MM.1S (cell line): ENCODE results near the gene KRT9.

ENCODE experiments used
- DNase-seq: peaks from one replicate; pipeline ENCODE4 v3.0.0-alpha.2; 2015
- H2AFZ ChIP-seq: fragments of 300-600 bp; sonication (generic); 2 replicates; pipeline ENCODE4 v1.6.0; 2016; ENCODE audit warnings: antibody characterized with exemption, low read length
- H3F3A ChIP-seq: fragments of 300-600 bp; sonication (generic); 2 replicates; pipeline ENCODE4 v1.6.1; 2016; ENCODE audit warnings: mild to moderate bottlenecking, antibody characterized with exemption, low read length, moderate library complexity, mixed read lengths; ENCODE audit not compliant: insufficient read depth
- H3K27ac ChIP-seq: fragments of 300-600 bp; sonication (generic); 2 replicates; pipeline ENCODE4 v1.5.1; 2016; ENCODE audit warnings: mild to moderate bottlenecking, low read length
- H3K27me3 ChIP-seq: fragments of 300-600 bp; sonication (generic); replicated peaks from 2 replicates; pipeline ENCODE4 v1.6.0; 2016; ENCODE audit warnings: low read length; ENCODE audit not compliant: insufficient read depth
- H3K36me3 ChIP-seq: fragments of 300-600 bp; sonication (generic); replicated peaks from 2 replicates; pipeline ENCODE4 v1.6.1; 2016; ENCODE audit warnings: mild to moderate bottlenecking, low read length, mixed read lengths; ENCODE audit not compliant: insufficient read depth
- H3K4me1 ChIP-seq: fragments of 300-600 bp; sonication (generic); 2 replicates; pipeline ENCODE4 v1.6.1; 2016; ENCODE audit warnings: low read length, mixed read lengths
- H3K4me2 ChIP-seq: fragments of 300-600 bp; sonication (generic); 2 replicates; pipeline ENCODE4 v1.6.0; 2016; ENCODE audit warnings: low read depth, low read length
- H3K4me3 ChIP-seq: fragments of 300-600 bp; sonication (generic); 2 replicates; pipeline ENCODE4 v1.5.1; 2016; ENCODE audit warnings: low read length, mixed read lengths
- H3K79me2 ChIP-seq: fragments of 300-600 bp; sonication (generic); 2 replicates; pipeline ENCODE4 v1.6.1; 2016; ENCODE audit warnings: mixed run types, low read length, mixed read lengths
- H3K9ac ChIP-seq: fragments of 300-600 bp; sonication (generic); 2 replicates; pipeline ENCODE4 v1.6.1; 2016; ENCODE audit warnings: low read length, mixed read lengths
- H3K9me2 ChIP-seq: fragments of 300-600 bp; sonication (generic); replicated peaks from 2 replicates; pipeline ENCODE4 v1.6.1; 2016; ENCODE audit warnings: mild to moderate bottlenecking, low read length, mixed read lengths; ENCODE audit not compliant: insufficient read depth
- H3K9me3 ChIP-seq: fragments of 300-600 bp; sonication (generic); replicated peaks from 2 replicates; pipeline ENCODE4 v1.6.1; 2016; ENCODE audit warnings: mild to moderate bottlenecking, low read length, mixed read lengths; ENCODE audit not compliant: insufficient read depth
- H4K20me1 ChIP-seq: fragments of 300-600 bp; sonication (generic); 2 replicates; pipeline ENCODE4 v1.6.1; 2016; ENCODE audit warnings: mild to moderate bottlenecking, low read length, moderate library complexity, mixed read lengths; ENCODE audit not compliant: insufficient read depth
- CTCF ChIP-seq: fragments of 300-600 bp; sonication (generic); IDR thresholded peaks from 2 replicates; pipeline ENCODE4 v1.5.1; 2016; ENCODE audit warnings: antibody characterized with exemption, low read length, mixed read lengths
- EZH2 ChIP-seq: fragments of 300-600 bp; sonication (generic); optimal IDR thresholded peaks from 2 replicates; pipeline ENCODE3; 2017; ENCODE audit warnings: low read depth, mild to moderate bottlenecking, antibody characterized with exemption, low read length, mixed read lengths
- EZH2phosphoT487 ChIP-seq: fragments of 300-600 bp; sonication (generic); IDR thresholded peaks from 2 replicates; pipeline ENCODE4 v1.6.1; 2018; ENCODE audit warnings: antibody characterized with exemption, low read length

The KRT9 gene

DNA sequence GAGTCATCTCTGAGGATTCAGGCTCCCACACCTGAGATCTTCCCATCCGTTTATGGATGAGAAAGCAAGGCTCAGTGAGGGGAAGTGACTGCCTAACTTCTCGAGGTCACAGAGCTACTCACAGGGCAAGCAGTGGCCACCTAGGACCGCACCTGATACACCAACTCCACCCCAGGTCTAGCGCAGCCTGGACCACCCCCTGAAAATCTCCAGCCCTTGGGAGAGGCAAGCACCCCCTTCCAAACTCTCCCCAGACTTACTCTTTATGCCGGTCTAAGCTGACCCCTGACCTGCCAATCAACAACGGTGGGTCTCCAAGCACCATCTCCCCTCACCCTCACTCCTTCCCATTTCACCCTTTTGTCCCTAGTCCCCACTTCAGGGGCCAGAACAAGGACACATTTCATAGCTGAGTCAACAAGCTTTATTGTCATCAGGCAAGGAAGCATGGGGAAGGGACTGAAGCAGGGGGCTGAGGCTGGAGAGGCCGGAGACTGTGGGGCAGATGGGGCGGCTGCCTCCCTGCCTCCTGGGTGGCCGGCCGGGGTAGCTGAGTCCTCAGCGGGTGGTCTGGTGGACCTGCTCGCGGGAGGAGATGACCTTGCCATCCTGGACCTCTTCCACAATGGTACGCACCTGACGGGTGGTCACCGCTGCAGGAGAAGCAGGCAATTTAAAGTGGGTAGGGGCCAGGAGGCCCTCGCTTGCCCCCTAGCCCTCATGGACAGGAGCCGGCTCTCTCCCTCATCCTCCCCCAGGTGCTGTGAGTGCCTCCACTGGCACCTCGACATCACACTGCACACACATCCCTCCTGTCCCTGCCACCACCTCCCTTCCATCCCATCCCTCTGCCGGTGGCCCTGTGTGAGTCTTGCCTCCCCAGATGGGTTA is 47.4 kb upstream of the KRT9 start:
- no peak for TF ChIP-seq EZH2
- TF ChIP-seq EZH2phosphoT487, result no peak
- TF ChIP-seq CTCF, result no peak
- no peak overlapping the region for H3K27ac ChIP-seq

GRCh38 chr17:41618341-41619035 is 46.6 kb upstream of the KRT9 start:
- Histone ChIP-seq H3K27me3 (peaks cover 57% of the 10 kb centered on the region), H3K4me1 (no peaks in the 10 kb centered on the region), H4K20me1 (no peaks in the 10 kb centered on the region), H3K4me3 (no peak overlapping the region), H3K27ac (no peak overlapping the region), H3K36me3 (no peaks in the 10 kb centered on the region), H2AFZ (no peak overlapping the region), H3K9me2 (no peaks in the 10 kb centered on the region), H3F3A (no peaks in the 10 kb centered on the region), H3K9ac (no peak overlapping the region), H3K4me2 (no peak overlapping the region), H3K9me3 (no peaks in the 10 kb centered on the region), H3K79me2 (no peaks in the 10 kb centered on the region)
- no peak for TF ChIP-seq EZH2
- TF ChIP-seq CTCF, result no peak
- no peak for TF ChIP-seq EZH2phosphoT487
- no peak for DNase-seq

More for the DNA sequence above, 47.4 kb upstream of the KRT9 start:
- Histone ChIP-seq H2AFZ (no peak overlapping the region), H3F3A (no peaks in the 10 kb centered on the region), H3K9me3 (no peaks in the 10 kb centered on the region), H3K27me3 (peaks cover 62% of the 10 kb centered on the region), H3K4me2 (no peak overlapping the region), H3K9ac (no peak overlapping the region), H3K36me3 (no peaks in the 10 kb centered on the region), H4K20me1 (no peaks in the 10 kb centered on the region), H3K79me2 (no peaks in the 10 kb centered on the region), H3K9me2 (no peaks in the 10 kb centered on the region), H3K4me1 (no peaks in the 10 kb centered on the region), H3K4me3 (no peak overlapping the region)
- no peak for DNase-seq

DNA sequence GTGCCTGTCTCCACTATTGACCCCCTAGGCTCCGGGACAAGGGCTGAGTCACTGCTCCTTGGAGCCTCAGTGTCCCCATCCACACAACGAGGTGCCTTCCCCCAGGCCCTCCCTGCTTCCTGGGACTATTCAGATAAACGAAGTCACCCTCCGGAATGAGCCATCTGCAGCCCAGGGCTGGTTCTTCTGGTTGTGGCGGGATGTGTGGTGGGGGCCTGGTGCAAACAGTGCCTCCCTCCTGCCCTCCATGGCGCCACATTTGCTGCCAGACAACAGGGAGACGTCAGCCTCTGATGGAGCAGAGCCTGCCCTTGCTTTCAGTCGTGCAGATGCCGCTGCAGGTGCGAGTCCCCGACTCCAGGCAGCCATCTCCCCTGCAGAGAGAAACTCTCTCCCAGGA is 45.8 kb upstream of the KRT9 start:
- peaks cover 54% of the 10 kb centered on the region for H3K27me3 ChIP-seq
- no peaks in the 10 kb centered on the region for H3K9me3 ChIP-seq
- H3K4me1 ChIP-seq, result no peaks in the 10 kb centered on the region
- no peaks in the 10 kb centered on the region for H3K9me2 ChIP-seq
- H3K9ac ChIP-seq, result no peak overlapping the region
- no peak overlapping the region for H2AFZ ChIP-seq
- H4K20me1 ChIP-seq, result no peaks in the 10 kb centered on the region
- no peak overlapping the region for H3K4me3 ChIP-seq
- DNase-seq, result no peak
- H3K79me2 ChIP-seq, result no peaks in the 10 kb centered on the region
- H3K4me2 ChIP-seq, result no peak overlapping the region
- no peak overlapping the region for H3K27ac ChIP-seq
- H3F3A ChIP-seq, result no peaks in the 10 kb centered on the region
- TF ChIP-seq EZH2, result no peak
- TF ChIP-seq CTCF, result no peak
- no peak for TF ChIP-seq EZH2phosphoT487
- H3K36me3 ChIP-seq, result no peaks in the 10 kb centered on the region
